Right forelimb (tissue), 1 donor: Measurements from ENCODE around the gene PATL2.
"Not testable (repeated sequence)": the region's sequence is repeated elsewhere in the genome, so short reads cannot be mapped to it uniquely, and the experiment has no call there.

Experiments
- DNase-seq: peaks from one replicate; pipeline ENCODE4 v3.0.0-alpha.2; 2018

Gene PATL2

GRCh38 chr15:44646460-44646859 is 64.7 kb downstream of the PATL2 start:
- DNase-seq, result no peak

GRCh38 chr15:44641651-44642050 is 69.5 kb downstream of the PATL2 start:
- DNase-seq, result no peak

GRCh38 chr15:44636976-44637375 is 74.1 kb downstream of the PATL2 start:
- DNase-seq, result no peak

GRCh38 chr15:44633603-44634002 is 77.5 kb downstream of the PATL2 start:
- DNase-seq, result no peak

GRCh38 chr15:44625286-44625685 is 85.8 kb downstream of the PATL2 start:
- DNase-seq, result not testable (repeated sequence)

- no peak for DNase-seq
Observed at GRCh38 chr15:44623178-44623577, 87.9 kb downstream of the PATL2 start.

GRCh38 chr15:44620081-44620480 is 91.0 kb downstream of the PATL2 start:
- no peak for DNase-seq

GRCh38 chr15:44616974-44617373 is 94.1 kb downstream of the PATL2 start:
- DNase-seq, result no peak
